Measurements from ENCODE around the gene PRICKLE1.

The PRICKLE1 gene

DNA sequence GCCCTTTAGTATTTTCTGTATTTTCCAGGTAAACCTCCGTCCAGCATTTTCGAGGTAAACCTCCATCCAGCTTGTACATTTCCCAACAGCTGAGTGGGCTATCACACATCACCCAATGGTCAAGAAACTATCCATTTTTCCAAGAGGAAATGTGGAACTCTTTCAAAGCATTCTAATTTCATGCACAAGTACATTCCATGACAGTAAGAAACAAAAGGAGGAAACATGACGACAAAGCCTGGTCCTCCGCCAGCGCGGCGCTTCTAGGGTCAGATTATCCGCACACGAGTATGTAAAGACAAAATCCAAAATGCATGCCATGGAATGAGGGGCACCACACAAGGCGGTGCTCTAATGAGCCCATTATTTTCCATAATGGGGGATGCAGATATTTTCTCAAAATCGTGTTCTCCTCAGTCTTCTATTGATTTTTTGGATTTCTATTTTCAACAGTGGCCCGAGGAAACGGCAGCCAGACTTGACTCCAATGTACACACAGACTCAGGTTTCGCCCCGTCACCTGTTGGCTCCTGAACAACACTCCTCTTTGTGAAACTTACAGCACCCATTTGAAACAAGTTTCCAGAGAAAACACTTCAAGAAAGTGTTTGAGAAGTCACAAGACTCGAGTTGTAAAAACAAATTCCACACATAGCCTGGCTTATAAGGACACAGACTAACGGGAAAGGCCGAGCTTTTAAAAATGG is 107.4 kb downstream of the PRICKLE1 start:
- no peak for DNase-seq (ENCODE audit: extremely low read depth, insufficient read length)
- H3K36me3 ChIP-seq (ENCODE audit: control insufficient read depth, insufficient read depth, low read length): no peaks in the 10 kb centered on the region
- TF ChIP-seq, protein P1, sequence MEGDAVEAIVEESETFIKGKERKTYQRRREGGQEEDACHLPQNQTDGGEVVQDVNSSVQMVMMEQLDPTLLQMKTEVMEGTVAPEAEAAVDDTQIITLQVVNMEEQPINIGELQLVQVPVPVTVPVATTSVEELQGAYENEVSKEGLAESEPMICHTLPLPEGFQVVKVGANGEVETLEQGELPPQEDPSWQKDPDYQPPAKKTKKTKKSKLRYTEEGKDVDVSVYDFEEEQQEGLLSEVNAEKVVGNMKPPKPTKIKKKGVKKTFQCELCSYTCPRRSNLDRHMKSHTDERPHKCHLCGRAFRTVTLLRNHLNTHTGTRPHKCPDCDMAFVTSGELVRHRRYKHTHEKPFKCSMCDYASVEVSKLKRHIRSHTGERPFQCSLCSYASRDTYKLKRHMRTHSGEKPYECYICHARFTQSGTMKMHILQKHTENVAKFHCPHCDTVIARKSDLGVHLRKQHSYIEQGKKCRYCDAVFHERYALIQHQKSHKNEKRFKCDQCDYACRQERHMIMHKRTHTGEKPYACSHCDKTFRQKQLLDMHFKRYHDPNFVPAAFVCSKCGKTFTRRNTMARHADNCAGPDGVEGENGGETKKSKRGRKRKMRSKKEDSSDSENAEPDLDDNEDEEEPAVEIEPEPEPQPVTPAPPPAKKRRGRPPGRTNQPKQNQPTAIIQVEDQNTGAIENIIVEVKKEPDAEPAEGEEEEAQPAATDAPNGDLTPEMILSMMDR (IDR thresholded peaks at IDR 0.05; ENCODE audit: insufficient read depth, low read length, poor library complexity, severe bottlenecking): no peak
- peak overlapping the region; percentile 24; the same call in 1 of the 2 replicates for H3K4me3 ChIP-seq (replicated peaks; ENCODE audit: low read depth, low read length)
- H3K27me3 ChIP-seq (replicated peaks; ENCODE audit: control insufficient read depth, insufficient read depth, low read length): no peaks in the 10 kb centered on the region; the same call in 1 of the 2 replicates

DNA sequence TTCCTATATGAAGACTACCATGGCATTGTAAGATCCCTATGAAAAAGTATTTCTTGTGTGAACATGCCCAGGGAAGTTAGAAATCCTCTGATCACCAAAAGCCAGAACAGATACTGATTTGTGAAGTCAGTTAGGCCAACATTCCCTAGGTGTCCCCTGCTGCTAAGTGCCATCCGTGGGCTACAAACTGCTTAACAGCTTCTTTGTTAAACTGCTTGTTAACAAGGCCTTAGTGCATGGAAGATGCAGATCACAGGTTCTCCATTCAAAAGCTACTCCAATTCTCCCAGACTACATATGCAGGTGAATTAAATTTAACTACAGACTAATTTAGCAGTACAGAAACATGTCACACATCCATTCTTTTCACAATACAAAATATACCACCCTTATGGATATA is 108.2 kb downstream of the PRICKLE1 start:
- no peak for DNase-seq (ENCODE audit: extremely low read depth, insufficient read length)
- Histone ChIP-seq H3K27me3 (replicated peaks; ENCODE audit: control insufficient read depth, insufficient read depth, low read length) (no peaks in the 10 kb centered on the region; the same call in 1 of the 2 replicates), H3K4me3 (replicated peaks; ENCODE audit: low read depth, low read length) (no peak overlapping the region), H3K36me3 (ENCODE audit: control insufficient read depth, insufficient read depth, low read length) (no peaks in the 10 kb centered on the region)
- TF ChIP-seq, protein P1 (IDR thresholded peaks at IDR 0.05; ENCODE audit: insufficient read depth, low read length, poor library complexity, severe bottlenecking): no peak

DNA sequence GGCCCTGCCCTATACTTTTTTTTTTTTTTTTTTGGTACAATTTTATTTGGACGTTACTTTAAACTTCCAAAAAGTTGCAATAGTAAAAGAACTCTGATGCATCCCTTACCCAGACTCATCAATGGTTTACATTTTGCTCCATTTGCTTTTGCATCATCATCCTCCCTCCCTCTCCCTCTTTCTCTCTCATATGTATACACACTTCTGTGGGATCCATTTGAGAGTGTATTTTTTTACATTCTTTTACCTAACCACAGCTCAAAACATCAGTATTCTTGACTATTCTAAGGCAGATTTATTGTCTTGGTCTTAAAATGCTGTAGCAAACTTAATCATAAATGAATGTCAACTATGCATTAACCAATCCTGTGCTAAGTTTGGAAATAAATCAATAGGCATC is 111.6 kb downstream of the PRICKLE1 start:
- TF ChIP-seq, protein P1 (IDR thresholded peaks at IDR 0.05; ENCODE audit: insufficient read depth, low read length, poor library complexity, severe bottlenecking): no peak
- Histone ChIP-seq H3K36me3 (ENCODE audit: control insufficient read depth, insufficient read depth, low read length) (no peaks in the 10 kb centered on the region), H3K4me3 (replicated peaks; ENCODE audit: low read depth, low read length) (no peak overlapping the region), H3K27me3 (replicated peaks; ENCODE audit: control insufficient read depth, insufficient read depth, low read length) (no peaks in the 10 kb centered on the region)
- no peak for DNase-seq (ENCODE audit: extremely low read depth, insufficient read length)

DNA sequence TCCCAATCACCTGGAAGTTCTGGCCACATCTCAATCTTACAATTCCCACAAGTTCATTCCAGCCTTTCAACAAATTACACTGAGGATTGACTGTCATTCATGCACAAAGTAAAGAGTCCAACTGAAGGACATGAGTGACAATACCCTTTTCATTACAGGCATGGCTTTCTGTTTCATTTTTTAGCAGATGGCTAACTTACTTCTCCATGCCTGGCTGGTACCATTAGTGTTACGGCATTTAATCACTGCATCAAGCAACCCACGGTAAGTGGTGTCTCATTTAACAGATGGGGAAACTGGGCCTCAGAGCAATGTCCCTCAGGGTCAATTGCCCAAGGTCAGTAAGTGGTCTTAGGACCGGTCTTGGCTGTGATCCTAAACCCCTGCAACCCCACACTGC is 114.4 kb downstream of the PRICKLE1 start:
- peak; percentile 28 for DNase-seq (ENCODE audit: extremely low read depth, insufficient read length)
- H3K36me3 ChIP-seq (ENCODE audit: control insufficient read depth, insufficient read depth, low read length): no peaks in the 10 kb centered on the region
- TF ChIP-seq, protein P1 (IDR thresholded peaks at IDR 0.05; ENCODE audit: insufficient read depth, low read length, poor library complexity, severe bottlenecking): no peak

DNA sequence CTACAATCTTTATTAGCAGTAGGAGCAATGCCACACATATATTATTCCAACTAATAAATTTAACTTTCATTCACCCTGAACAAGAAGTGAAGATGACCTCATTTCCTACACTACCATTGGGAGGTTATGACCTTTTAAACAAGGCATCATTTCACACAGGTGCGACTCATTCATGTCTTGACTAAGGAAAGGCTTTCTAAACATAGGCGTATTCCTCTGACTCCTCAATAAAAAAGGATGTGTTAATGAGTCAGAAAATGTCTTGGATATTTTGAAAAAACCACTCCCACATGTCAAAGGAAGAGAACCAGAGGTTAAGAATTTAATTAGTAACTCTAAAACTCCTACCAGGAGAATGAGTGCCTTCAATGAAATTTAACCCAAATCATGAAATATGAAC is 115.2 kb downstream of the PRICKLE1 start:
- peak; percentile 22 for DNase-seq (ENCODE audit: extremely low read depth, insufficient read length)
- no peaks in the 10 kb centered on the region for H3K27me3 ChIP-seq (replicated peaks; ENCODE audit: control insufficient read depth, insufficient read depth, low read length)
- TF ChIP-seq, protein P1 (IDR thresholded peaks at IDR 0.05; ENCODE audit: insufficient read depth, low read length, poor library complexity, severe bottlenecking): no peak
- no peaks in the 10 kb centered on the region for H3K36me3 ChIP-seq (ENCODE audit: control insufficient read depth, insufficient read depth, low read length)
- H3K4me3 ChIP-seq (replicated peaks; ENCODE audit: low read depth, low read length): no peak overlapping the region

More for the DNA sequence above, 114.4 kb downstream of the PRICKLE1 start:
- H3K27me3 ChIP-seq (replicated peaks; ENCODE audit: control insufficient read depth, insufficient read depth, low read length): no peaks in the 10 kb centered on the region
- H3K4me3 ChIP-seq (replicated peaks; ENCODE audit: low read depth, low read length): no peak overlapping the region

Data from GM06990 (cell line).